Right lobe of liver (tissue), 4 donors: Measurements from ENCODE around the gene OARD1.

Source experiments
- POLR2A ChIP-seq: fragments of 450-650 bp; IDR thresholded peaks from one replicate; pipeline ENCODE4 v1.6.1; 2017; ENCODE audit warnings: antibody characterized with exemption, mild to moderate bottlenecking
- TF ChIP-seq, protein P1 (sequence below), 4 donors: fragments of 200-600 bp in 3 of 4; fragments of 450-650 bp in 1 of 4; IDR thresholded peaks; one replicate each; pipeline versions ENCODE4 v1.5.1 to v1.8.0; 2016 to 2022; ENCODE audit warnings: antibody characterized with exemption in 4 of 4, mild to moderate bottlenecking in 2 of 4
- donor health status: DM: no; HTN: no; CAD: no.
- donor health status: DM: no; HTN: no; CAD: no.
- donor health status: DM: no; HTN: yes; CAD: no.

DNA sequence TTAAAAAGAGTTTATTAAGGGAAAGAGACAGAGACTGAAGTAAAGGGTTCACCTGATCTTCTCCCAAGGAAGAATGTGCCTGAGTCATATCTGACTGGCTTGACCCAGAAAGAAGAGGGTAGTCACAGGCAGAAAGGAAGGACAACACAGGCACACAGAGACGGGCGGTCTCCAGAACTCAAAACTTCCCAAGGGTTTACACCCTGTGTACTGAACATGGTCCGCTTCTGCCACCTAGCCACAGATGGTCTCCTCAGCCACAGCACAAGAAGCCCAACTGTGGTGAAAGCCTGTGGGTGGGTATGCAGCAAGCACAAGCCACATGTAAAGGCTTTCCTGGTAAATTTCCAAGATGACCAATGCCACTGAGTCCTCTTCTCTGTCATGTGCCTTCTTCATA is 50.3 kb downstream of the OARD1 start:
- TF ChIP-seq, protein P1, sequence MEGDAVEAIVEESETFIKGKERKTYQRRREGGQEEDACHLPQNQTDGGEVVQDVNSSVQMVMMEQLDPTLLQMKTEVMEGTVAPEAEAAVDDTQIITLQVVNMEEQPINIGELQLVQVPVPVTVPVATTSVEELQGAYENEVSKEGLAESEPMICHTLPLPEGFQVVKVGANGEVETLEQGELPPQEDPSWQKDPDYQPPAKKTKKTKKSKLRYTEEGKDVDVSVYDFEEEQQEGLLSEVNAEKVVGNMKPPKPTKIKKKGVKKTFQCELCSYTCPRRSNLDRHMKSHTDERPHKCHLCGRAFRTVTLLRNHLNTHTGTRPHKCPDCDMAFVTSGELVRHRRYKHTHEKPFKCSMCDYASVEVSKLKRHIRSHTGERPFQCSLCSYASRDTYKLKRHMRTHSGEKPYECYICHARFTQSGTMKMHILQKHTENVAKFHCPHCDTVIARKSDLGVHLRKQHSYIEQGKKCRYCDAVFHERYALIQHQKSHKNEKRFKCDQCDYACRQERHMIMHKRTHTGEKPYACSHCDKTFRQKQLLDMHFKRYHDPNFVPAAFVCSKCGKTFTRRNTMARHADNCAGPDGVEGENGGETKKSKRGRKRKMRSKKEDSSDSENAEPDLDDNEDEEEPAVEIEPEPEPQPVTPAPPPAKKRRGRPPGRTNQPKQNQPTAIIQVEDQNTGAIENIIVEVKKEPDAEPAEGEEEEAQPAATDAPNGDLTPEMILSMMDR (IDR thresholded peaks at IDR 0.05) = peak in 1 of 4 donors; percentile 19
- no peak for TF ChIP-seq POLR2A
